Kidney (tissue), 14 donors: ENCODE measurements around the gene EIF1AD. TPM values are rescaled to one million over a fixed set of nuclear protein-coding genes. Genes with fewer than 3 reads are reported as not detected.

Experiments
- DNase-seq, 5 donors: peaks; one replicate each; pipeline ENCODE4 v3.0.0-alpha.2; 2013 to 2020
- FAIRE-seq: peaks from 2 replicates; lab custom pipeline; 2012; peaks lifted over from hg19 to GRCh38; lab: Jason Lieb, UNC
- H3K27ac ChIP-seq, 2 donors: one replicate each; pipeline ENCODE4 v1.7.0; 2013; ENCODE audit warnings: low read depth in 2 of 2, low read length in 2 of 2, inconsistent platforms in 1 of 2
- H3K27me3 ChIP-seq: one replicate; pipeline ENCODE4 v1.7.1; 2013; ENCODE audit warnings: low read length, inconsistent platforms; ENCODE audit not compliant: control insufficient read depth, insufficient read depth
- H3K36me3 ChIP-seq, 3 donors: one replicate each; pipeline versions ENCODE4 v1.7.0 to v1.7.1; 2013; ENCODE audit warnings: low read length in 3 of 3, control low read depth in 1 of 3, inconsistent platforms in 1 of 3; ENCODE audit not compliant: insufficient read depth in 3 of 3, control insufficient read depth in 2 of 3
- H3K4me1 ChIP-seq, 3 donors: one replicate each; pipeline versions ENCODE4 v1.7.0 to v1.7.1; 2013; ENCODE audit warnings: low read length in 3 of 3, inconsistent platforms in 1 of 3, low read depth in 1 of 3; ENCODE audit not compliant: control insufficient read depth in 2 of 3, insufficient read depth in 2 of 3
- H3K4me3 ChIP-seq, 3 donors: one replicate each; pipeline versions ENCODE4 v1.7.0 to v1.8.1; 2013; ENCODE audit warnings: low read length in 3 of 3, control low read depth in 1 of 3, inconsistent platforms in 1 of 3
- H3K9ac ChIP-seq, 3 donors: one replicate each; pipeline versions ENCODE4 v1.7.0 to v1.7.1; 2013; ENCODE audit warnings: low read length in 3 of 3, control low read depth in 1 of 3, inconsistent platforms in 1 of 3
- H3K9me3 ChIP-seq, 3 donors: one replicate each; pipeline versions ENCODE4 v1.7.0 to v1.7.1; 2013; ENCODE audit warnings: low read length in 3 of 3, control low read depth in 1 of 3, inconsistent platforms in 1 of 3; ENCODE audit not compliant: control insufficient read depth in 2 of 3, insufficient read depth in 1 of 3
- CTCF ChIP-seq: IDR thresholded peaks from 3 replicates; pipeline ENCODE4 v1.5.1; 2012; ENCODE audit warnings: mild to moderate bottlenecking, moderate library complexity, borderline replicate concordance; ENCODE audit not compliant: insufficient read depth; ENCODE audit errors: extremely low read depth
- intact Hi-C: fragments of 100-400 bp; cut with DNase I; formaldehyde crosslinking; loops from one replicate; pipeline ENCODE4 v1.11.1; 2022
- polyA plus RNA-seq: library from polyadenylated mRNA; stranded (reverse); fragments of 350-450 nt; fragmentation: Illumina TruSeq; extraction: RNeasy Lipid Tissue Mini Kit (QIAGEN cat#74804); gene quantifications from one replicate; pipeline ENCODE4 v1.2.3, GENCODE V29; 2014; ENCODE audit warnings: low read depth, low replicate concordance; ENCODE audit not compliant: insufficient read depth
- total RNA-seq: library from RNA; stranded (reverse); fragmentation: NEBNext Ultra II Directional; extraction: Animal tissue kit (Norgen Biotek cat#: 25700); gene quantifications from one replicate; pipeline ENCODE4 v1.2.1, GENCODE V29; 2021
- donor health status: control.
- donor health status: control.
- donor health status: control.
- donor health status: control.
- donor health status: control.
- donor health status: DM: yes; HTN: yes; CAD: no.
- donor health status: Normal renal cell carcinoma (clear cell type).

EIF1AD gene
- total and polyA plus RNA-seq, 2 donors from 2014 or later, result 17.7 to 37.5 TPM

- Histone ChIP-seq H3K9ac (no peak overlapping the region), H3K4me3 (no peak overlapping the region), H3K27ac (no peak overlapping the region), H3K4me1 (no peaks in the 10 kb centered on the region), H3K36me3 (no peaks in the 10 kb centered on the region), H3K9me3 (no peaks in the 10 kb centered on the region), H3K27me3 (no peaks in the 10 kb centered on the region)
- intact Hi-C loops, result no loop called here
- no peak for FAIRE-seq
- DNase-seq, result no peak
- no peak for TF ChIP-seq CTCF
These were observed 18.8 kb upstream of the EIF1AD start for GRCh38 chr11:66020618-66021357.

- Histone ChIP-seq H3K9ac (no peak overlapping the region), H3K4me1 (no peaks in the 10 kb centered on the region), H3K36me3 (no peaks in the 10 kb centered on the region), H3K27ac (no peak overlapping the region), H3K9me3 (no peaks in the 10 kb centered on the region), H3K4me3 (no peak overlapping the region), H3K27me3 (no peaks in the 10 kb centered on the region)
- TF ChIP-seq CTCF, result no peak
- no peak for DNase-seq
- intact Hi-C loops, result no loop called here
- FAIRE-seq, result no peak
These were observed 18.3 kb upstream of the EIF1AD start for GRCh38 chr11:66020212-66020611.

DNA sequence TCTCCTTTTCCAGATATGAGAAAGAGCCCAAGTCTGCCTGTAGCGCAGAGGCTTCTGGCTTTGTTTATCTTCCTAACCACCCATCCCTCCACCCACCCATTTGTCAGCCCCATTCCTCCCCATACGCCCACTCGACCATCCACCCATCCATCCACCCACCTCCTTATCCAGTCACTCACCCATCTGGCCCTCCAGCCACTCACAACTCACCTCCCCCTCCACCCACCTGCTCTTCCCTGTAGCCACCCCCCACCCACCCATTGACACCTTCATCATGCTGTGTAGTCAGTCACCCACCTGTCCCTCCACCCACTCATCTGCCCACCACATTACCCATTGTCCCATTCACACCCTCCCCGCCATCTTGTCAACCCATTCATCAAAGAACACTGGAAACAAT lies 15.4 kb upstream of the EIF1AD start:
- FAIRE-seq (no peak), DNase-seq (peak in 1 of 5 donors; percentile 54)
- no peak for TF ChIP-seq CTCF
- peaks cover 0 to 3% (median 0%) of the 10 kb centered on the region in 3 donors for H3K4me1 ChIP-seq
- H3K27ac ChIP-seq, result no peak overlapping the region
- no peaks in the 10 kb centered on the region for H3K9me3 ChIP-seq
- intact Hi-C loops, result no loop called here
- no peaks in the 10 kb centered on the region for H3K36me3 ChIP-seq
- no peak overlapping the region for H3K9ac ChIP-seq
- H3K4me3 ChIP-seq, result no peak overlapping the region
- peaks cover under 1% of the 10 kb centered on the region for H3K27me3 ChIP-seq
